Ishikawa (cell line): ENCODE data around the gene PRPF6.

Experiments used
- CEBPB ChIP-seq: IDR thresholded peaks from 2 replicates; pipeline ENCODE4 v1.6.1; 2012
- CREB1 ChIP-seq: IDR thresholded peaks from 2 replicates; pipeline ENCODE4 v1.6.1; 2012; ENCODE audit warnings: low read depth
- EGR1 ChIP-seq: IDR thresholded peaks from 2 replicates; pipeline ENCODE4 v1.6.1; 2012
- EP300 ChIP-seq: IDR thresholded peaks from 2 replicates; pipeline ENCODE4 v1.6.1; 2012; ENCODE audit warnings: borderline replicate concordance
- FOXM1 ChIP-seq: IDR thresholded peaks from 2 replicates; pipeline ENCODE4 v1.6.1; 2012; ENCODE audit warnings: low read depth, borderline replicate concordance
- MAX ChIP-seq: IDR thresholded peaks from 2 replicates; pipeline ENCODE4 v1.6.1; 2012
- NFIC ChIP-seq: IDR thresholded peaks from 2 replicates; pipeline ENCODE4 v1.6.1; 2012
- RAD21 ChIP-seq: IDR thresholded peaks from 2 replicates; pipeline ENCODE4 v1.6.1; 2012; ENCODE audit warnings: low read depth
- REST ChIP-seq: IDR thresholded peaks from 2 replicates; pipeline ENCODE4 v1.6.1; 2012; ENCODE audit warnings: low read depth, mild to moderate bottlenecking
- TAF1 ChIP-seq: IDR thresholded peaks from 2 replicates; pipeline ENCODE4 v1.6.1; 2012; ENCODE audit warnings: low read depth, mild to moderate bottlenecking
- TCF12 ChIP-seq: IDR thresholded peaks from 2 replicates; pipeline ENCODE4 v1.6.1; 2012; ENCODE audit warnings: low read depth
- TEAD4 ChIP-seq: IDR thresholded peaks from 2 replicates; pipeline ENCODE4 v1.6.1; 2012
- USF1 ChIP-seq: IDR thresholded peaks from 2 replicates; pipeline ENCODE4 v1.6.1; 2012
- YY1 ChIP-seq: IDR thresholded peaks from 2 replicates; pipeline ENCODE4 v1.6.1; 2012; ENCODE audit warnings: low read depth
- ZBTB7A ChIP-seq: IDR thresholded peaks from 2 replicates; pipeline ENCODE4 v1.6.1; 2012; ENCODE audit warnings: low read depth

PRPF6 gene

GRCh38 chr20:64052987-64053840 is 72.3 kb downstream of the PRPF6 start:
- TF ChIP-seq TEAD4 (no peak), MAX (no peak), EP300 (no peak), NFIC (no peak), EGR1 (no peak), ZBTB7A (no peak)

GRCh38 chr20:64053841-64054661 is 73.1 kb downstream of the PRPF6 start:
- no peak for TF ChIP-seq REST
- no peak for TF ChIP-seq EGR1
- no peak for TF ChIP-seq TEAD4
- TF ChIP-seq TAF1 = no peak
- no peak for TF ChIP-seq MAX
- no peak for TF ChIP-seq CREB1
- TF ChIP-seq YY1 = no peak
- TF ChIP-seq FOXM1 = no peak
- no peak for TF ChIP-seq RAD21
- no peak for TF ChIP-seq EP300
- TF ChIP-seq USF1 = no peak
- TF ChIP-seq NFIC = no peak

DNA sequence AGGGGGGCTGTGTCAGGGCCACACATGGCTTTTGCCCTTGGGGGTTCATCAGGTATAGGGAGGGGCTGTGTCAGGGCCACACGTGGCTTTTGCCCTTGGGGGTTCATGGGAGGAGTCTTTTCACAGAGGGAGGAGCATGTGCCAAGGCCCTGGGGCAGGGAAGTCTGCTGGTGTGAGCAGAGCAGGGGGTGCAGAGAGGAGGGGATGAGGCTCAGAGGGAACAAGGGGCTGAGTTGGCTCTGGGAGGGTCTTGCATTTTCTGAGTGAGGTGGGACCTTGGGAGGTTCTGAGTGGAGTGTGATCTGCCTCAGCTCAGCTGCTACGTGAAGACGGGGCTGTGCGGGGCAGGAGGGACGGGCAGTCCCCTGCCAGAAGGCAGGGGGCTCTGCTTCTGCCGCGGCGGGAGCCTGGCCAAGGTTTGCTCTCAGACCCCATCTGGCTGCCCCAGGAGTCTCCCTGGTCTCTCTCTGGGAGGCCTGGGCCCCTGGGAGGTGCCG is 74.5 kb downstream of the PRPF6 start:
- no peak for TF ChIP-seq RAD21
- TF ChIP-seq TAF1 = no peak
- no peak for TF ChIP-seq TEAD4
- no peak for TF ChIP-seq ZBTB7A
- no peak for TF ChIP-seq NFIC
- TF ChIP-seq USF1 = no peak

GRCh38 chr20:64055893-64056638 is 75.1 kb downstream of the PRPF6 start:
- TF ChIP-seq YY1 = no peak
- no peak for TF ChIP-seq NFIC
- TF ChIP-seq TCF12 = no peak
- no peak for TF ChIP-seq RAD21
- TF ChIP-seq MAX = no peak
- no peak for TF ChIP-seq USF1
- TF ChIP-seq EGR1 = no peak
- no peak for TF ChIP-seq FOXM1
- TF ChIP-seq EP300 = no peak
- no peak for TF ChIP-seq ZBTB7A
- no peak for TF ChIP-seq TEAD4
- TF ChIP-seq TAF1 = no peak
- no peak for TF ChIP-seq CEBPB
- no peak for TF ChIP-seq CREB1
- no peak for TF ChIP-seq REST
